GM12878 (cell line): ENCODE results near the gene MGMT. TPM values are rescaled to one million over a fixed set of nuclear protein-coding genes. Genes with fewer than 3 reads are reported as not detected.

Source experiments
- ATAC-seq: fragments of 200-7000 bp; cut with Tn5 transposase; 3 replicates; pipeline ENCODE4 v1.9.1; 2020; ENCODE audit warnings: mild to moderate bottlenecking, moderate library complexity
- BruUV-seq: library from RNA; stranded (reverse); fragments of 400-500 nt; replicated peaks from 2 replicates; lab custom pipeline; 2021; lab: Mats Ljungman, UMichigan
- CTCF ChIA-PET: fragments of 300-600 bp; sonication (Branson Sonifier 250); formaldehyde crosslinking; extraction: SDS; loops from one replicate; lab custom pipeline; 2021; ENCODE audit warnings: inconsistent platforms; lab: Yijun Ruan, JAX
- POLR2A ChIA-PET: fragments of 350-600 bp; formaldehyde crosslinking; extraction: SDS; loops from one replicate; lab custom pipeline; 2021; ENCODE audit warnings: inconsistent platforms; lab: Charles Lee
- RAD21 ChIA-PET: fragments of 300-600 bp; sonication (Branson Sonifier 250); formaldehyde crosslinking; loops from one replicate; lab custom pipeline; 2023; ENCODE audit warnings: antibody characterized with exemption; ENCODE audit not compliant: unreplicated experiment; lab: Charles Lee
- SMC1A ChIA-PET: fragments of 300-600 bp; sonication (Branson Sonifier 250); formaldehyde crosslinking; loops from one replicate; lab custom pipeline; 2023; ENCODE audit not compliant: unreplicated experiment, uncharacterized antibody; lab: Charles Lee
- DNase-seq: peaks from one replicate; pipeline ENCODE4 v3.0.0-alpha.2; 2011; ENCODE audit warnings: low read depth, low spot score
- FAIRE-seq: peaks from 3 replicates; lab custom pipeline; 2011; peaks lifted over from hg19 to GRCh38; lab: Jason Lieb, UNC
- H2AFZ ChIP-seq: 2 replicates; pipeline ENCODE4 v1.6.0; 2011; ENCODE audit warnings: low read depth, low read length, control low read depth; ENCODE audit not compliant: control insufficient read depth
- H3K27ac ChIP-seq: 2 replicates; pipeline ENCODE4 v1.5.1; 2011; ENCODE audit warnings: control low read depth; ENCODE audit not compliant: control insufficient read depth, insufficient read depth
- H3K27me3 ChIP-seq, 2 experiments: replicated peaks in 1 of 2; 2 replicates each; pipeline versions ENCODE4 v1.6.0 to v1.6.1; 2011; ENCODE audit warnings: low read length in 1 of 2; ENCODE audit not compliant: control insufficient read depth in 2 of 2, insufficient read depth in 2 of 2
- H3K36me3 ChIP-seq, 2 experiments: 2 replicates each; pipeline ENCODE4 v1.5.1; 2011; ENCODE audit warnings: low read length in 1 of 2; ENCODE audit not compliant: control insufficient read depth in 2 of 2, insufficient read depth in 2 of 2
- H3K4me1 ChIP-seq: 2 replicates; pipeline ENCODE4 v1.6.1; 2011; ENCODE audit warnings: mild to moderate bottlenecking, low read length, moderate library complexity, mixed read lengths; ENCODE audit not compliant: control insufficient read depth, insufficient read depth
- H3K4me2 ChIP-seq: 2 replicates; pipeline ENCODE4 v1.6.0; 2011; ENCODE audit warnings: control low read depth; ENCODE audit not compliant: control insufficient read depth, insufficient read depth
- H3K4me3 ChIP-seq: fragments of 200-600 bp; sonication (generic); 2 replicates; pipeline ENCODE4 v1.5.1; 2016
- H3K79me2 ChIP-seq: 2 replicates; pipeline ENCODE4 v1.6.0; 2011; ENCODE audit warnings: low read length; ENCODE audit not compliant: control insufficient read depth, insufficient read depth
- H3K9ac ChIP-seq: 2 replicates; pipeline ENCODE4 v1.8.0; 2011; ENCODE audit warnings: low read length, control low read depth, mixed read lengths; ENCODE audit not compliant: control insufficient read depth, insufficient read depth
- H3K9me3 ChIP-seq: replicated peaks from 3 replicates; pipeline ENCODE4 v1.5.1; 2011; ENCODE audit warnings: mild to moderate bottlenecking, low read length; ENCODE audit not compliant: control insufficient read depth, insufficient read depth
- H4K20me1 ChIP-seq: 2 replicates; pipeline ENCODE4 v1.6.0; 2011; ENCODE audit not compliant: control insufficient read depth, insufficient read depth
- BRCA1 ChIP-seq: IDR thresholded peaks from 2 replicates; pipeline ENCODE4 v1.6.1; 2011; ENCODE audit warnings: low read depth, low read length, improper control_type of control experiment
- MEF2B ChIP-seq: fragments of 450-650 bp; IDR thresholded peaks from 2 replicates; pipeline ENCODE4 v1.6.1; 2018; ENCODE audit warnings: mild to moderate bottlenecking, moderate library complexity; ENCODE audit not compliant: partially characterized antibody, poor library complexity, severe bottlenecking
- PAX5 ChIP-seq: IDR thresholded peaks from 2 replicates; pipeline ENCODE4 v1.6.1; 2011; ENCODE audit warnings: low read depth, low read length, borderline replicate concordance
- RB1 ChIP-seq: fragments of 450-650 bp; formaldehyde crosslinking; IDR thresholded peaks from 2 replicates; pipeline ENCODE4 v1.6.1; 2017; ENCODE audit warnings: mild to moderate bottlenecking, borderline replicate concordance
- STAT1 ChIP-seq: fragments of 450-650 bp; conservative IDR thresholded peaks from 2 replicates; pipeline ENCODE4 v1.6.1; 2014; ENCODE audit warnings: antibody characterized with exemption, mild to moderate bottlenecking
- TCF7 ChIP-seq: IDR thresholded peaks from 2 replicates; pipeline ENCODE4 v1.6.1; 2014; ENCODE audit warnings: antibody characterized with exemption, borderline replicate concordance
- ZNF207 ChIP-seq: fragments of 450-650 bp; IDR thresholded peaks from 2 replicates; pipeline ENCODE4 v1.6.1; 2014; ENCODE audit warnings: antibody characterized with exemption, mild to moderate bottlenecking, borderline replicate concordance
- WGBS: methylation state at CpG from one replicate; pipeline ENCODE4 v1.1.6; 2016; ENCODE audit warnings: low lambda C conversion rate; ENCODE audit not compliant: insufficient replicate concordance, insufficient coverage; ENCODE audit errors: missing lambda C conversion rate; 5-methylcytosine and 5-hydroxymethylcytosine counted together
- in situ Hi-C: fragments of 300-500 bp; cut with MboI; formaldehyde crosslinking; loops from 9 replicates; pipeline ENCODE4 v1.14.3; 2018; ENCODE audit warnings: mixed read lengths
- intact Hi-C: fragments of 100-400 bp; cut with micrococcal nuclease; formaldehyde crosslinking; loops from one replicate; pipeline ENCODE4 v1.14.2; 2022; ENCODE audit not compliant: unreplicated experiment
- polyA plus RNA-seq, 11 experiments: library from polyadenylated mRNA; depleted of rRNA in 4 of 11; unstranded in 6 of 11; stranded (reverse) in 5 of 11; fragments of >200 nt; fragmentation: Nextera tagmentation in 4 of 11; fragmentation: Illumina TruSeq in 1 of 11; extraction: Ambion mirVana in 4 of 11; extraction: Trizol in 1 of 11; gene quantifications; 1 replicate in 1 of 11; 2 replicates in 10 of 11; pipeline versions ENCODE4 v1.2.1 to v1.2.3, GENCODE V29; 2011 to 2016; ENCODE audit warnings: inconsistent platforms in 2 of 11, missing spikeins in 2 of 11, low read depth in 1 of 11
- total RNA-seq, 4 experiments: library from RNA; depleted of rRNA in 3 of 4; stranded (reverse); fragments of >200 nt in 3 of 4; fragmentation: Illumina TruSeq in 1 of 4; extraction: Trizol in 1 of 4; gene quantifications; 2 replicates each; pipeline versions ENCODE4 v1.2.1 to v1.2.3, GENCODE V29; 2013 to 2021
- TF ChIP-seq, protein P1 (sequence below): fragments of 450-650 bp; IDR thresholded peaks from 2 replicates; pipeline ENCODE4 v1.6.1; 2018; ENCODE audit warnings: borderline replicate concordance, mild to moderate bottlenecking; ENCODE audit not compliant: partially characterized antibody
- TF ChIP-seq, protein P2 (sequence below): fragments of 450-650 bp; IDR thresholded peaks from 2 replicates; pipeline ENCODE4 v1.6.1; 2016; ENCODE audit warnings: mild to moderate bottlenecking

Gene MGMT
- total and polyA plus RNA-seq, 10 of the 15 experiments (the other 5 are each of a cell fraction or from before 2014, with no cell fraction given): 0.16 to 24.2 (median 13.3) TPM

DNA sequence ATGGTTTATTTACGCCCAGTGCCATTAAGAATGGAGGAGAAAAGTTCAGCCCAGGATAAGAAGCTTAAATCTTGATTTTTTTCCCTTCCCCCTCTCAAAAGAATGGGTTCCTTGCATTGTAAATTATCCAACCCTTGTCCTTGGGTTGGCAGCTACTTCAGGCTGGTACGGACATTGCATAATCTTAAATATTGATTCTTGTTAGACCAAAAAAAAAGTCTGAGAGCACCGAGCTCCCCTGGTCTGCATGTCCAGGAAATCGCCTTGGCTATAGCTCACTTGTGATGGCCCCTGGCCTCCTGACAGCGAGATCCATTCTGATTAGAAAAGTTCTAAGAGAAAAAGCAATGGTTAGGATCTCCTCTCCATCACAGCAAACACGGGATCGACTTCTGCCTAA is 345.4 kb downstream of the MGMT start (continued):
- TF ChIP-seq MEF2B: no peak

DNA sequence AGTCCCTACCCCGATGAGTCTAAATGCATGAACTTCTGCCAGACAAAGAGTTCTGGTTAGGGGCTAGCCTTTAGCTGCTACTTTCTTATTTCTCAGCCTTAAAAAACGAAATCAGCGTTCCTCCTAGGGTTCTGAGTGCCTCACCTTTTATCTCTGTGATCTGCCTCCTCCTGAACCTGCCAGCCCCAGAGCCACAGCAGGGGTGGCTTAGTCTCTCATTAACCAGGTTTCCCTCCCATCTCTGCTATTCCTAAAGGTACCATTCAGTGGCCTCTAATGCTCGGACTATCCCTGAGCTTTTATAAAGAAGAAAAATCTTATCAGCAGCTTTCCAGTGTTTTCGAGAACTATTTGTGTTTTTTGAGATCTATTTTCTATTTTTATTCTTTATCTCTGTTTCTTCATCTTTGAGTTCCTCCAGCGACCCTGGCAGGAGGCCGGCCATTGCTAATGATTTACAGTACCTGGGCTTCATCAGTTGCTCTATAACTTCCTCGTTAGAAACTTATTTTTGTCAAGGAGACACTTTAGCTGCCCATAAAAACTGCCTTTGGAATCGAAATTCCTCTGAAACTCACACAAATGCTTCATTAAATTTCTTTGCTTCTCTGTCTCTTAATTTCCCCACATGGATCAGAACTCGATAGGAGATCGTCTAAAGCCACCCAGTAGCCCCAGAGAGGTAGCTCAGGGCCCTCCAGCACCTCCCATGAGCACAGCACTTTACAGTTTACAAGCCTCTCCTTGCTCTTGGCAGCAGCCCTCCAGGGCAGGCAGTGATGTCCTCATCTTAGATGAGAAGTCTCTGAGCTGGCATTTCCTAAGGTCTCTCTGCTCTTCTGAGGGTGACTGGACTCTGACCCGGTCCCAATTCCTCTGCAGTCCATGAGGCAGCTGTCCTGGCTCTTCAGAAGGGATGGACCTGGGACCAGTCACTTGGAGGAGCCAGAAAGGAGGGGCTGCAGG is 347.9 kb downstream of the MGMT start:
- Histone ChIP-seq H4K20me1 (no peaks in the 10 kb centered on the region), H3K79me2 (no peaks in the 10 kb centered on the region), H3K4me3 (no peak overlapping the region), H3K27ac (no peak overlapping the region), H2AFZ (no peak overlapping the region), H3K27me3 (no peaks in the 10 kb centered on the region), H3K4me1 (no peaks in the 10 kb centered on the region), H3K9ac (no peak overlapping the region), H3K4me2 (no peak overlapping the region), H3K36me3 (no peaks in the 10 kb centered on the region), H3K9me3 (no peaks in the 10 kb centered on the region)
- DNase-seq (no peak), ATAC-seq (no peak), FAIRE-seq (no peak)
- ChIA-PET POLR2A (no interaction called here), SMC1A (no interaction called here), RAD21 (no interaction called here), CTCF (no interaction called here)
- no TSS peak for BruUV-seq
- in situ Hi-C loops: no loop called here
- intact Hi-C loops: no loop called here
- 7% methylated on average over 12 of the region's 12 CpGs for WGBS
- TF ChIP-seq STAT1 (no peak), PAX5 (no peak), BRCA1 (no peak), ZNF207 (no peak), TCF7 (no peak), RB1 (no peak)
- TF ChIP-seq, protein P1, sequence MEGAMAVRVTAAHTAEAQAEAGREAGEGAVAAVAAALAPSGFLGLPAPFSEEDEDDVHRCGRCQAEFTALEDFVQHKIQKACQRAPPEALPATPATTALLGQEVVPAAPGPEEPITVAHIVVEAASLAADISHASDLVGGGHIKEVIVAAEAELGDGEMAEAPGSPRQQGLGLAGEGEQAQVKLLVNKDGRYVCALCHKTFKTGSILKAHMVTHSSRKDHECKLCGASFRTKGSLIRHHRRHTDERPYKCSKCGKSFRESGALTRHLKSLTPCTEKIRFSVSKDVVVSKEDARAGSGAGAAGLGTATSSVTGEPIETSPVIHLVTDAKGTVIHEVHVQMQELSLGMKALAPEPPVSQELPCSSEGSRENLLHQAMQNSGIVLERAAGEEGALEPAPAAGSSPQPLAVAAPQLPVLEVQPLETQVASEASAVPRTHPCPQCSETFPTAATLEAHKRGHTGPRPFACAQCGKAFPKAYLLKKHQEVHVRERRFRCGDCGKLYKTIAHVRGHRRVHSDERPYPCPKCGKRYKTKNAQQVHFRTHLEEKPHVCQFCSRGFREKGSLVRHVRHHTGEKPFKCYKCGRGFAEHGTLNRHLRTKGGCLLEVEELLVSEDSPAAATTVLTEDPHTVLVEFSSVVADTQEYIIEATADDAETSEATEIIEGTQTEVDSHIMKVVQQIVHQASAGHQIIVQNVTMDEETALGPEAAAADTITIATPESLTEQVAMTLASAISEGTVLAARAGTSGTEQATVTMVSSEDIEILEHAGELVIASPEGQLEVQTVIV: no peak
- TF ChIP-seq, protein P2, sequence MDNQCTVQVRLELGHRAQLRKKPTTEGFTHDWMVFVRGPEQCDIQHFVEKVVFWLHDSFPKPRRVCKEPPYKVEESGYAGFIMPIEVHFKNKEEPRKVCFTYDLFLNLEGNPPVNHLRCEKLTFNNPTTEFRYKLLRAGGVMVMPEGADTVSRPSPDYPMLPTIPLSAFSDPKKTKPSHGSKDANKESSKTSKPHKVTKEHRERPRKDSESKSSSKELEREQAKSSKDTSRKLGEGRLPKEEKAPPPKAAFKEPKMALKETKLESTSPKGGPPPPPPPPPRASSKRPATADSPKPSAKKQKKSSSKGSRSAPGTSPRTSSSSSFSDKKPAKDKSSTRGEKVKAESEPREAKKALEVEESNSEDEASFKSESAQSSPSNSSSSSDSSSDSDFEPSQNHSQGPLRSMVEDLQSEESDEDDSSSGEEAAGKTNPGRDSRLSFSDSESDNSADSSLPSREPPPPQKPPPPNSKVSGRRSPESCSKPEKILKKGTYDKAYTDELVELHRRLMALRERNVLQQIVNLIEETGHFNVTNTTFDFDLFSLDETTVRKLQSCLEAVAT: no peak
